Smooth muscle cell (in vitro differentiated cells): ENCODE results near the gene SAV1. TPM values are rescaled to one million over a fixed set of nuclear protein-coding genes. Genes with fewer than 3 reads are reported as not detected.
"Not testable (repeated sequence)": the region's sequence is repeated elsewhere in the genome, so short reads cannot be mapped to it uniquely, and the experiment has no call there.

Source experiments
- DNase-seq: peaks from one replicate; lab custom pipeline; 2025; ENCODE audit not compliant: unreplicated experiment; lab: John Stamatoyannopoulos, UW
- H2AFZ ChIP-seq: fragments of 200-600 bp; sonication (generic); 2 replicates; pipeline ENCODE4 v1.6.0; 2016; ENCODE audit warnings: antibody characterized with exemption, low read depth, mild to moderate bottlenecking
- H3F3A ChIP-seq: fragments of 200-600 bp; sonication (generic); 2 replicates; pipeline ENCODE4 v1.6.0; 2017; ENCODE audit warnings: antibody characterized with exemption, low read depth
- H3K27ac ChIP-seq: fragments of 200-600 bp; sonication (generic); 2 replicates; pipeline ENCODE4 v1.5.1; 2016; ENCODE audit warnings: low read depth, mild to moderate bottlenecking
- H3K27me3 ChIP-seq: fragments of 200-600 bp; sonication (generic); 2 replicates; pipeline ENCODE4 v1.6.1; 2016; ENCODE audit warnings: low read depth, mild to moderate bottlenecking
- H3K36me3 ChIP-seq: fragments of 200-600 bp; sonication (generic); 2 replicates; pipeline ENCODE4 v1.5.1; 2016; ENCODE audit warnings: low read depth
- H3K4me1 ChIP-seq: fragments of 200-600 bp; sonication (generic); 2 replicates; pipeline ENCODE4 v1.5.1; 2016; ENCODE audit warnings: low read depth
- H3K4me2 ChIP-seq: fragments of 200-600 bp; sonication (generic); 2 replicates; pipeline ENCODE4 v1.6.0; 2016; ENCODE audit warnings: mild to moderate bottlenecking
- H3K4me3 ChIP-seq: fragments of 200-600 bp; sonication (generic); 2 replicates; pipeline ENCODE4 v1.5.1; 2016; ENCODE audit warnings: mild to moderate bottlenecking
- H3K79me2 ChIP-seq: fragments of 200-600 bp; sonication (generic); 2 replicates; pipeline ENCODE4 v1.6.0; 2016; ENCODE audit warnings: low read depth, mild to moderate bottlenecking
- H3K9ac ChIP-seq: fragments of 200-600 bp; sonication (generic); 2 replicates; pipeline ENCODE4 v1.6.0; 2016; ENCODE audit warnings: low read depth
- H3K9me3 ChIP-seq: fragments of 200-600 bp; sonication (generic); replicated peaks from 2 replicates; pipeline ENCODE4 v1.5.1; 2016; ENCODE audit warnings: low read depth
- H4K20me1 ChIP-seq: fragments of 200-600 bp; sonication (generic); 2 replicates; pipeline ENCODE4 v1.6.0; 2016; ENCODE audit warnings: low read depth
- CTCF ChIP-seq: fragments of 200-600 bp; sonication (generic); IDR thresholded peaks from 2 replicates; pipeline ENCODE4 v1.5.1; 2017; ENCODE audit warnings: borderline replicate concordance, mild to moderate bottlenecking, antibody characterized with exemption; ENCODE audit not compliant: insufficient read depth, poor library complexity, severe bottlenecking
- WGBS: methylation state at CpG from one replicate; pipeline ENCODE4 v1.1.7; 2016; ENCODE audit warnings: low lambda C conversion rate; 5-methylcytosine and 5-hydroxymethylcytosine counted together
- polyA plus RNA-seq: library from polyadenylated mRNA; unstranded; fragments of >200 nt; fragmentation: Nextera tagmentation; extraction: Ambion mirVana; gene quantifications from 2 replicates; pipeline ENCODE4 v1.2.1, GENCODE V29; 2016
- total RNA-seq: library from RNA; depleted of rRNA; stranded (reverse); fragments of >200 nt; gene quantifications from 2 replicates; pipeline ENCODE4 v1.2.3, GENCODE V29; 2014

SAV1 gene
- total and polyA plus RNA-seq, 2 experiments from 2014 or later, result 17.7 to 24.8 TPM

GRCh38 chr14:50633954-50634353, 34.2 kb downstream of the SAV1 start:
- Histone ChIP-seq H3K4me2 (no peak overlapping the region), H3K4me1 (no peaks in the 10 kb centered on the region), H2AFZ (no peak overlapping the region), H3K79me2 (no peaks in the 10 kb centered on the region), H3K27ac (no peak overlapping the region), H3K4me3 (no peak overlapping the region), H3F3A (no peaks in the 10 kb centered on the region), H3K9me3 (no peaks in the 10 kb centered on the region), H3K36me3 (peaks cover 7% of the 10 kb centered on the region), H3K27me3 (no peaks in the 10 kb centered on the region), H3K9ac (no peak overlapping the region), H4K20me1 (no peaks in the 10 kb centered on the region)
- TF ChIP-seq CTCF, result no peak
- no peak for DNase-seq
- WGBS, result 95% methylated on average over 4 of the region's 4 CpGs

- 91% methylated on average over 4 of the region's 4 CpGs for WGBS
- H3K4me2 ChIP-seq, result no peak overlapping the region
- no peaks in the 10 kb centered on the region for H3K9me3 ChIP-seq
- H3K27me3 ChIP-seq, result no peaks in the 10 kb centered on the region
- no peaks in the 10 kb centered on the region for H3K4me1 ChIP-seq
- H3K79me2 ChIP-seq, result no peaks in the 10 kb centered on the region
- H2AFZ ChIP-seq, result no peak overlapping the region
- TF ChIP-seq CTCF, result no peak
- DNase-seq, result no peak
- no peaks in the 10 kb centered on the region for H4K20me1 ChIP-seq
- H3K36me3 ChIP-seq, result peaks cover 7% of the 10 kb centered on the region
- no peak overlapping the region for H3K27ac ChIP-seq
- no peak overlapping the region for H3K4me3 ChIP-seq
- H3F3A ChIP-seq, result no peaks in the 10 kb centered on the region
- H3K9ac ChIP-seq, result no peak overlapping the region
Measured at GRCh38 chr14:50631408-50631821, 36.7 kb downstream of the SAV1 start.

GRCh38 chr14:50624947-50625346, 43.2 kb downstream of the SAV1 start:
- H3K4me2 ChIP-seq, H3K36me3 ChIP-seq, H3K9ac ChIP-seq, H3K9me3 ChIP-seq, DNase-seq, H3F3A ChIP-seq, H3K4me3 ChIP-seq, H3K4me1 ChIP-seq, H2AFZ ChIP-seq, H3K27ac ChIP-seq, H3K27me3 ChIP-seq, H3K79me2 ChIP-seq, H4K20me1 ChIP-seq: not testable (repeated sequence)
- over 99% methylated on average over 4 of the region's 4 CpGs for WGBS

- Histone ChIP-seq H3F3A (no peaks in the 10 kb centered on the region), H3K27me3 (no peaks in the 10 kb centered on the region), H3K27ac (no peak overlapping the region), H3K79me2 (no peaks in the 10 kb centered on the region), H3K36me3 (no peaks in the 10 kb centered on the region), H2AFZ (no peak overlapping the region), H4K20me1 (no peaks in the 10 kb centered on the region), H3K4me1 (no peaks in the 10 kb centered on the region), H3K9me3 (no peaks in the 10 kb centered on the region), H3K9ac (no peak overlapping the region), H3K4me2 (no peak overlapping the region), H3K4me3 (no peak overlapping the region)
- DNase-seq, result no peak
- WGBS, result 96% methylated on average over 1 of the region's 1 CpG
- TF ChIP-seq CTCF, result no peak
Measured at GRCh38 chr14:50624447-50624846, 43.7 kb downstream of the SAV1 start.
